Esophagus muscularis mucosa (tissue), 4 donors: ENCODE results near the gene PGAP3. TPM values are rescaled to one million over a fixed set of nuclear protein-coding genes. Genes with fewer than 3 reads are reported as not detected.

Experiments
- DNase-seq: peaks from one replicate; pipeline ENCODE4 v3.0.0-alpha.2; 2017; ENCODE audit errors: extremely low spot score
- H3K27ac ChIP-seq, 4 donors: fragments of 200-600 bp; sonication (generic); replicated peaks in 1 of 4; 1 replicate in 3 of 4; 2 replicates in 1 of 4; pipeline ENCODE4 v1.5.1; 2016 to 2019; ENCODE audit warnings: mild to moderate bottlenecking in 1 of 4
- H3K27me3 ChIP-seq, 4 donors: fragments of 200-600 bp; sonication (generic); one replicate each; pipeline versions ENCODE4 v1.5.1 to v1.6.0; 2016 to 2019
- H3K36me3 ChIP-seq, 4 donors: fragments of 200-600 bp; sonication (generic); one replicate each; pipeline ENCODE4 v1.5.1; 2016 to 2019
- H3K4me1 ChIP-seq, 4 donors: fragments of 200-600 bp; sonication (generic); one replicate each; pipeline ENCODE4 v1.5.1; 2016 to 2019
- H3K4me3 ChIP-seq, 4 donors: fragments of 200-600 bp; sonication (generic); 1 replicate in 2 of 4; 2 replicates in 2 of 4; pipeline ENCODE4 v1.5.1; 2016 to 2019; ENCODE audit warnings: mild to moderate bottlenecking in 4 of 4, moderate library complexity in 1 of 4
- H3K9me3 ChIP-seq, 4 donors: fragments of 200-600 bp; sonication (generic); 1 replicate in 3 of 4; 2 replicates in 1 of 4; pipeline ENCODE4 v1.5.1; 2016 to 2019
- CTCF ChIP-seq, 3 experiments: fragments of 200-600 bp in 2 of 3; fragments of 450-650 bp in 1 of 3; sonication (generic) in 2 of 3; IDR thresholded peaks; one replicate each; pipeline ENCODE4 v1.5.1; 2017 to 2019; ENCODE audit warnings: antibody characterized with exemption in 3 of 3, mild to moderate bottlenecking in 2 of 3, moderate library complexity in 1 of 3
- EP300 ChIP-seq: sonication (generic); formaldehyde crosslinking; IDR thresholded peaks from one replicate; pipeline ENCODE4 v1.6.1; 2017; ENCODE audit warnings: antibody characterized with exemption
- POLR2A ChIP-seq: fragments of 450-650 bp; IDR thresholded peaks from one replicate; pipeline ENCODE4 v1.6.1; 2017; ENCODE audit warnings: antibody characterized with exemption, moderate library complexity, mild to moderate bottlenecking, low read depth
- POLR2AphosphoS5 ChIP-seq, 2 donors: sonication (generic); formaldehyde crosslinking; IDR thresholded peaks; one replicate each; pipeline ENCODE4 v1.6.1; 2017; ENCODE audit warnings: antibody characterized with exemption in 2 of 2
- WGBS: methylation state at CpG from one replicate; pipeline ENCODE4 v1.1.5; 2018; 5-methylcytosine and 5-hydroxymethylcytosine counted together
- intact Hi-C: fragments of 100-400 bp; cut with DNase I; formaldehyde crosslinking; loops from one replicate; pipeline ENCODE4 v1.15.1; 2023
- total RNA-seq, 4 donors: library from RNA; depleted of rRNA; stranded (reverse); fragments of >200 nt; gene quantifications; one replicate each; pipeline versions ENCODE4 v1.1.0 to v1.2.1, GENCODE V29; 2016

Gene PGAP3
- total RNA-seq, 4 donors from 2014 or later: 6.2 to 9.4 (median 8.5) TPM

- H3K9me3 ChIP-seq: no peaks in the 10 kb centered on the region
- peaks cover 3 to 28% (median 7%) of the 10 kb centered on the region in 4 donors for H3K27me3 ChIP-seq
- peaks cover 11 to 25% (median 17%) of the 10 kb centered on the region in 4 donors for H3K4me1 ChIP-seq
- DNase-seq: no peak
- TF ChIP-seq POLR2AphosphoS5 (IDR thresholded peaks at IDR 0.05) (no peak), CTCF (IDR thresholded peaks at IDR 0.05) (no peak), EP300 (no peak), POLR2A (no peak)
- H3K27ac ChIP-seq: no peak overlapping the region
- 96% methylated on average over 3 of the region's 3 CpGs for WGBS
- H3K4me3 ChIP-seq: no peak overlapping the region
- intact Hi-C loops: no loop called here
- peaks cover 8 to 19% (median 13%) of the 10 kb centered on the region in 4 donors for H3K36me3 ChIP-seq
These were observed 44.7 kb upstream of the PGAP3 start for GRCh38 chr17:39732586-39732985.

- WGBS: 1% methylated on average over 21 of the region's 65 CpGs
- H3K27ac ChIP-seq: peak within 1 kb of the TSS; percentile 87 to 92 (median 90)
- H3K9me3 ChIP-seq: no peaks in the 10 kb centered on the region
- H3K36me3 ChIP-seq: peaks cover 10 to 40% (median 36%) of the 10 kb centered on the region in 4 donors
- peak; percentile 97 for DNase-seq
- H3K4me3 ChIP-seq: peak within 1 kb of the TSS; percentile 74 to 92 (median 88)
- H3K4me1 ChIP-seq: peaks cover 11 to 22% (median 16%) of the 10 kb centered on the region in 4 donors
- TF ChIP-seq POLR2AphosphoS5 (IDR thresholded peaks at IDR 0.05): peak; percentile 89 to 97
- TF ChIP-seq CTCF (IDR thresholded peaks at IDR 0.05): peak; percentile 90 to 94 (median 90)
- TF ChIP-seq EP300: no peak
- peak; percentile 82 for TF ChIP-seq POLR2A
- intact Hi-C loops: no loop called here
- peaks cover 0 to 5% (median 0%) of the 10 kb centered on the region in 4 donors for H3K27me3 ChIP-seq
These were observed 42.5 kb upstream of the PGAP3 start, which contains the start of gene MIEN1 for GRCh38 chr17:39730095-39730921. MIEN1 (minus strand) TSS chr17:39730532; CDS start chr17:39730495, 37 bp downstream.

- H3K9me3 ChIP-seq: no peaks in the 10 kb centered on the region
- DNase-seq: no peak
- H3K36me3 ChIP-seq: peaks cover 10 to 50% (median 45%) of the 10 kb centered on the region in 4 donors
- H3K4me1 ChIP-seq: peaks cover 11 to 22% (median 16%) of the 10 kb centered on the region in 4 donors
- no peak for TF ChIP-seq POLR2A
- no peak for TF ChIP-seq EP300
- no peak for TF ChIP-seq CTCF (IDR thresholded peaks at IDR 0.05)
- no peak for TF ChIP-seq POLR2AphosphoS5 (IDR thresholded peaks at IDR 0.05)
- no peaks in the 10 kb centered on the region for H3K27me3 ChIP-seq
- 77% methylated on average over 6 of the region's 6 CpGs for WGBS
- H3K4me3 ChIP-seq: peak overlapping the region; percentile 74 to 92 (median 88)
- H3K27ac ChIP-seq: peak overlapping the region; percentile 87 to 92 (median 90)
- intact Hi-C loops: loop anchor here (5.0 kb wide), 3 partner anchors 42 to 107 kb away; partner anchors contain the start of genes PGAP3 and STARD3
These were observed 41.5 kb upstream of the PGAP3 start for GRCh38 chr17:39729280-39729851.

GRCh38 chr17:39727556-39727955 lies 39.7 kb upstream of the PGAP3 start:
- DNase-seq: no peak
- no peaks in the 10 kb centered on the region for H3K27me3 ChIP-seq
- H3K4me1 ChIP-seq: peaks cover 11 to 22% (median 16%) of the 10 kb centered on the region in 4 donors
- WGBS: 79% methylated on average over 8 of the region's 10 CpGs
- H3K9me3 ChIP-seq: no peaks in the 10 kb centered on the region
- H3K27ac ChIP-seq: no peak overlapping the region
- TF ChIP-seq POLR2AphosphoS5 (IDR thresholded peaks at IDR 0.05) (no peak), CTCF (IDR thresholded peaks at IDR 0.05) (no peak), EP300 (no peak), POLR2A (no peak)
- no peak overlapping the region for H3K4me3 ChIP-seq
- intact Hi-C loops: loop anchor here (5.0 kb wide), 3 partner anchors 40 to 105 kb away; partner anchors contain the start of genes PGAP3 and STARD3
- peaks cover 10 to 67% (median 60%) of the 10 kb centered on the region in 4 donors for H3K36me3 ChIP-seq
